GM18498 (cell line): ENCODE measurements around the gene HTRA2.
"Not testable (repeated sequence)": the region's sequence is repeated elsewhere in the genome, so short reads cannot be mapped to it uniquely, and the experiment has no call there.

ENCODE experiments used
- ATAC-seq: cut with Tn5 transposase; IDR thresholded peaks from one replicate; pipeline ENCODE4 v1.9.1; 2021; ENCODE audit warnings: mild to moderate bottlenecking, moderate library complexity; ENCODE audit not compliant: unreplicated experiment

The HTRA2 gene

GRCh38 chr2:74529357-74530238, at the start of gene HTRA2, which contains the start of gene AUP1:
Gene HTRA2 (plus strand): TSS chr2:74529933. CDS start chr2:74530007, 74 bp downstream.
Gene AUP1 (minus strand): TSS chr2:74529706. CDS start chr2:74529629, 77 bp downstream.
- peak; percentile 80 for ATAC-seq

DNA sequence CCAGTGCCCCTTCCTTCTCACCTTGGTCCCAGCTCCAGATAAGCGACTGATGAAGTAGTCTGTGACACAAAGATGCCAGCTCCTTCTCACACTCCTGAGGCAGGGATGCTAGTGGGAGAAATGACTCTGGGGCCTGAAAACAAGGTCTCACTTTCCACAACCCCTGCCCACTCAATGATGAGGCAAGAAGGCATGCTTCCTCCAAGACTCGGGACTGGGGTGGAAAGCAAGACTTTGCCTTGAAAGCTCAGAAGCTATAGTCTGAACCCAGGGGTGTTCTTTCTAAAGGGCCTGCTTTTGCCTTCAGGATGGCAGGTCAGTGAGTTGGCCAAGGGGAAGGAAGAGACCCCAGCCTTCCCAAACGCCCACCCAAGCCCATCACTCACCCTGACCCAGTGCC, 48.3 kb upstream of the HTRA2 start:
- ATAC-seq, result no peak

DNA sequence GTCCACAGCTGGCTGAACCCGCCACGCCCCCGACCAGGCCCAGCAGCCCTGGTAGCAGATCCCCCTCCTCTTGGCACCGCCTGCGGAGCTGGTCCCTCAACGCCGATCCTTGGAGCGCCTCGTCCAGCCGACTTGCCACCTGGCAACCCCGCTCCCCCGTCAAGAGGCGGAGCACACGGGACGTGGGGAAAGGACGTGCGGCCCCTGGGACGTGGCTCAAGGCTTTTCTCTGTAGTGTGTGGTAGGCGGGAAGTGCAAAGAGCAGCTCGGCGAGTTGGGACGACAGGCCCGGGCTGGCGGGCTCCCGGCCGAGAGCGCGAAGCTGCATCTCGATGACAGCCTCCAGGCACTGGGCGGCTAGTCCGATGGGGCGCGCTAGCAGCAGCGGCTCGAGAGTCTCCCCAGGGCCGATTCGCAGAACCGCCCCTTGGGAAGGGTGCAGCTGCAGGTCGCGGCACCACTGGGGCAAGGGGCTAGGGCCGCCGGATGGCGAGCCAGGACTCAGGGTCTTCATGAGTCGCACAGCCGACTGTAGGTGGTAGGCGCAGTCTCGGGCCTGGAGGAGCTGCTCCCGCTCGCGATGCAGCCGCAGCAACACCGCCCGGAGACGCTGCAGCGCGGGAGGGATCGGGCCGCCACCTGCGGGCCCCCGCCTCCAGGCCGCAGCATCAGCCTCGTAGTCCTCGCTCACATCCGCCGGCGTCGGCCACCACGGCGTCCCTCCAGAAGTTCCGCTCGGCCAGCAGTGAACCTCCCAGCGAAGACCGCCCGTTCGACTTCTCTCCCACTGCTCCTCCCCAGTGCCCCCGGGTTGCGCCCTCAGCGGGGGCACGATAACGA, 47.6 kb upstream of the HTRA2 start:
- ATAC-seq, result peak; percentile 41

GRCh38 chr2:74482801-74483674, 46.7 kb upstream of the HTRA2 start, which contains the start of the genes CCDC142 and TTC31:
Gene CCDC142 (minus strand): TSS chr2:74482998. CDS start chr2:74482837, 161 bp downstream.
Gene TTC31 (plus strand): TSS chr2:74483081. CDS start chr2:74483096, 15 bp downstream.
- ATAC-seq, result peak; percentile 90

- ATAC-seq, result not testable (repeated sequence)
These were observed 46.0 kb upstream of the HTRA2 start for GRCh38 chr2:74483675-74484164.

DNA sequence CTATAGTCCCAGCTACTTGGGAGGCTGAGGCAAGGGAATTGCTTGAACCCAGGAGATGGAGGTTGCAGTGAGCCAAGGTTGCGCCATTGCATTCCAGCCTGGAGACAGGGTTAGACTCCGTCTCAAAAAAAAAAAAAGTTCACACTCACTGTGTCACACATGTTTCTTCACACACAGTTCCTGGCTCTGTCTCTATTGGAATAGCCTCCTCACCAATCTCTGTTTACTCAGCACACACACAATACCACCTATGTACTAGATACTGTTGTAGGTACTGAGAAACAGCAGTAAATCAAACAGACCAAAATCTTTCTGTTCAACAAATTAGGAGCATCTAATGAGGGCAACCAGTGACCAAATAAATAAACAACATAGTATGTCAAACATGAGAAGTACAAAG, 43.6 kb upstream of the HTRA2 start:
- ATAC-seq, result no peak

- no peak for ATAC-seq
These were observed 40.9 kb upstream of the HTRA2 start for GRCh38 chr2:74488643-74489481.

- no peak for ATAC-seq
These were observed 39.8 kb upstream of the HTRA2 start for GRCh38 chr2:74489906-74490305.

DNA sequence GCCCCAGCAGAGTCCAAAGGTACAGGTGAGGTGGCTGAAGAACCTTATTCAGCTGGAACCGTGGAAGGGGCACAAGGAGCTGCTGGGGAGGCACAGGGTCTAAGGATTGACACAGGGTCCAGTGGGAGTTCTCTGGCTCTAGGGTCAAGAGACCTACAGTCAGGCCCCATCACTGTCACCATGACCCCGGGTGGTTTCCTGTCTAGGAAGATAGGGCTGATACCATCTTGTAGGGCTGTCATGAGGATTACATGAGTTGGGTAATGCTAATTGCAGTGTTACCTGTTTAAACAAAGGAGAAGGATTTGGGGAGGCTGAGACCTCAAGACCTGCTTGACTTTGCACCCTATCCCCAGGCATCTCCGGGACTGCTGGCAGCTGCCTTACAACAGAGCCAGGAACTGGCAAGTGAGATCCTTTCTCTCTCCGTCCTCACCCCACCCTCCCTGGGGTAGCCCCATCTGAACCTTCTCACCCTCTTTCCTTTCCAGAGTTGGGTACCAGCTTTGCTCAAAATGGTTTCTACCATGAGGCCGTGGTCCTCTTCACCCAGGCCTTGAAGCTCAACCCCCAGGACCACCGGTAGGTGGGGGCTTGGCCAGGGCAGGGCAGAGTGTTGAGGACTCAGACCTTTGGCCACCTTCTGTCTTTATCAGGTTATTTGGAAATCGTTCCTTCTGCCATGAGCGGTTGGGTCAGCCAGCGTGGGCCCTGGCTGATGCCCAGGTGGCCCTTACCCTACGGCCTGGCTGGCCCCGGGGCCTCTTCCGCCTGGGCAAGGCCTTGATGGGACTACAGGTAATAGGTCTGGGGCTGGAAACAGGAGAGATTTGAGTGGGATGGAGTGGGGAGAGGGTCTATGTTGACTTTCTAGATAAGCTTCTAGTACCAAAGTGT, 37.8 kb upstream of the HTRA2 start:
- ATAC-seq, result no peak

DNA sequence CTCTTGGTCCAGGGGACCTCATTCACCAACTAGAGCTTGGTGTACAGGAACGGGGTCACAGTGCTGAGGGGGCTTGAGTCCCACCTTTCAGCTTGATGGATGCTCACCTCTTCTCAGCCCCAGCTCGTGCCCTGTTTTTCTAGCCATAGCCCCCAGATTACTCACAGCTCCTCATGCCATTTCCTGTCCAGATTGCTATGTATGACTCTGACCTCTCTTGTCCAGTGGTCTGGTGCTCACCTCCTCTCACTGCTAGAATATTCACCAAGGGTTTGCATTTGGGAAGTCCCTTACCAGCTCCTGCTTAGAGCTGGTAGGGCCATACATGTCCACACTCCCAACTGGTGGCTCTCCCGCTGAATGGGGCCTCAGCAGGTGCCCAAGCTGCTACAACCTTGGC, 36.2 kb upstream of the HTRA2 start:
- ATAC-seq, result no peak

DNA sequence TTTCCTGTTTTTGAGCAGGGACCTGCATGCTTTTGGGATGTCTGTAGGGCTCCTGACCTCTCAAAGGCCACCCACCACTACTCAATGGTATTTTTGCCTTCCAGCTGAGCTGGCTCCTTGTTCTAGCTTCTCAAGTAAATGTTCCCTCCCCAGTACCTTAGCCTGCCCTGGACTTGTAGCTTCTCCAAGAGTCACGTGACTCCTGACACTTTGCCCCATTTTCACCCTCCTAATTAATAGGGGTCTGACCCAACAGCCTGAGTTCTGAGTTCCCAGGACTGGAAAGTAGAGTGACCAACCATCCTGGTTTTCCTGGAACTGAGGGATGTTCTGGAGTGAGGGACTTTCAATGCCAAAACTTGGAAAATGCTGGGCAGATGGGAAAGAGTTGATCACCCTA, 34.3 kb upstream of the HTRA2 start:
- ATAC-seq, result no peak

- ATAC-seq, result no peak
These were observed 32.5 kb upstream of the HTRA2 start for GRCh38 chr2:74496997-74497776.

DNA sequence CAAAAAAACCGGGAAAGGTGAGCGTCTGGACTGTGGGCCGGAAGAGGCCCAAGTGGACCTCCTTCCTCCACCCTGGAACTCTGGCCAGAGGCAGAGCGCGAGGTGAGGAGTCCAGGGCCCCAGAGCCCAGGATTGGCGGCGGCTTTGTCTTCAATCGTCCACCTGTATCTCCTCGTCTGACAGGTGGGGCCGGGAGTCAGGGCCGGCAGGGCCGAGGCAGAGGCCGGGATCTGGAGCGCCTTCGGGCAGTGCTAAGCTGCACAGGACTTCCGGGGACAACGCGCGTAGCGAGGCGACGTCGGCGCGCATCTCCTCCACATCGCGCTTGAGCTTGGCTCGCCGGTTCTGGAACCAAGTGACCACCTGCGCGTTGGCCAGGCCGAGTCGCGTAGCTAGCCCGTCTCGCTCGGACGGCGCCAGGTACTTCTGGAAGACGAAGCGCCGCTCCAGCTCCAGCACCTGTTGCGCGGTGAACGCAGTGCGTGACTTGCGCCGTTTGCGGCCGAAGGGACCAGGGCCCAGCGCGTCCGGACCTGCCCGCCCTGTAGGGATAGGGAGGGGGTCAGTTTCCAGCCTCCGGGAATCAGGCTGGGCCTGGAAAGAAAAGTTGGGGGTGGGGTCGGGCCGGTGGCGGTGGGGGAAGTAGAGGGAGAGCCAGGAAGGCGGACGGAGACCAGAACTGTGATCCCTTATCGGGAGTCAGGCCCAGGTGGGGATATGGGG, 31.8 kb upstream of the HTRA2 start:
- ATAC-seq, result no peak

GRCh38 chr2:74498500-74499266, 31.1 kb upstream of the HTRA2 start:
- no peak for ATAC-seq

- ATAC-seq, result no peak
These were observed 30.3 kb upstream of the HTRA2 start, which contains the start of gene LBX2 for GRCh38 chr2:74499267-74499939. Gene LBX2 (minus strand): TSS chr2:74499603. CDS start chr2:74499537, 66 bp downstream.
